HG03565 (cell line): ENCODE data around the gene GNG7.
"Not testable (repeated sequence)": the region's sequence is repeated elsewhere in the genome, so short reads cannot be mapped to it uniquely, and the experiment has no call there.

Experiments
- ATAC-seq: cut with Tn5 transposase; IDR thresholded peaks from one replicate; pipeline ENCODE4 v1.9.1; 2021; ENCODE audit warnings: mild to moderate bottlenecking, moderate library complexity; ENCODE audit not compliant: unreplicated experiment

Gene GNG7

GRCh38 chr19:2477141-2477710 lies 225.3 kb downstream of the GNG7 start:
- no peak for ATAC-seq

- ATAC-seq = peak; percentile 1
Observed at GRCh38 chr19:2476451-2477140, 225.9 kb downstream of the GNG7 start.

GRCh38 chr19:2475702-2476450 lies 226.6 kb downstream of the GNG7 start, which contains the start of gene GADD45B:
Gene GADD45B (plus strand): TSS chr19:2476127. CDS start chr19:2476359, 232 bp downstream.
- ATAC-seq = peak; percentile 47

- no peak for ATAC-seq
Observed at GRCh38 chr19:2475018-2475701, 227.3 kb downstream of the GNG7 start.

GRCh38 chr19:2474232-2475017 lies 228.1 kb downstream of the GNG7 start:
- ATAC-seq = peak; percentile 24

- ATAC-seq = not testable (repeated sequence)
Observed at GRCh38 chr19:2469915-2470200, 232.6 kb downstream of the GNG7 start.

- ATAC-seq = no peak
Observed at GRCh38 chr19:2469102-2469914, 233.2 kb downstream of the GNG7 start.

- ATAC-seq = no peak
Observed at GRCh38 chr19:2468596-2468995, 233.9 kb downstream of the GNG7 start.

- no peak for ATAC-seq
Observed at GRCh38 chr19:2464389-2464788, 238.1 kb downstream of the GNG7 start.

- not testable (repeated sequence) for ATAC-seq
Observed at GRCh38 chr19:2463694-2464093, 238.8 kb downstream of the GNG7 start.

GRCh38 chr19:2462635-2463421 lies 239.7 kb downstream of the GNG7 start:
- no peak for ATAC-seq

GRCh38 chr19:2461751-2462634 lies 240.5 kb downstream of the GNG7 start:
- no peak for ATAC-seq
